Mammary epithelial cell (primary cell): ENCODE results near the gene FBLIM1.

Experiments
- EZH2 ChIP-seq: IDR thresholded peaks from 2 replicates; pipeline ENCODE4 v1.6.1; 2012; ENCODE audit warnings: low read length, inconsistent platforms, borderline replicate concordance
- TF ChIP-seq, protein P1 (sequence below), 2 donors: IDR thresholded peaks in 1 of 2; conservative IDR thresholded peaks in 1 of 2; 2 replicates each; pipeline ENCODE4 v1.5.1; 2011 to 2012; ENCODE audit warnings: inconsistent platforms in 2 of 2, low read length in 2 of 2, mild to moderate bottlenecking in 2 of 2, control low read depth in 1 of 2, low read depth in 1 of 2; ENCODE audit not compliant: insufficient read depth in 1 of 2; ENCODE audit errors: extremely low read depth in 1 of 2

DNA sequence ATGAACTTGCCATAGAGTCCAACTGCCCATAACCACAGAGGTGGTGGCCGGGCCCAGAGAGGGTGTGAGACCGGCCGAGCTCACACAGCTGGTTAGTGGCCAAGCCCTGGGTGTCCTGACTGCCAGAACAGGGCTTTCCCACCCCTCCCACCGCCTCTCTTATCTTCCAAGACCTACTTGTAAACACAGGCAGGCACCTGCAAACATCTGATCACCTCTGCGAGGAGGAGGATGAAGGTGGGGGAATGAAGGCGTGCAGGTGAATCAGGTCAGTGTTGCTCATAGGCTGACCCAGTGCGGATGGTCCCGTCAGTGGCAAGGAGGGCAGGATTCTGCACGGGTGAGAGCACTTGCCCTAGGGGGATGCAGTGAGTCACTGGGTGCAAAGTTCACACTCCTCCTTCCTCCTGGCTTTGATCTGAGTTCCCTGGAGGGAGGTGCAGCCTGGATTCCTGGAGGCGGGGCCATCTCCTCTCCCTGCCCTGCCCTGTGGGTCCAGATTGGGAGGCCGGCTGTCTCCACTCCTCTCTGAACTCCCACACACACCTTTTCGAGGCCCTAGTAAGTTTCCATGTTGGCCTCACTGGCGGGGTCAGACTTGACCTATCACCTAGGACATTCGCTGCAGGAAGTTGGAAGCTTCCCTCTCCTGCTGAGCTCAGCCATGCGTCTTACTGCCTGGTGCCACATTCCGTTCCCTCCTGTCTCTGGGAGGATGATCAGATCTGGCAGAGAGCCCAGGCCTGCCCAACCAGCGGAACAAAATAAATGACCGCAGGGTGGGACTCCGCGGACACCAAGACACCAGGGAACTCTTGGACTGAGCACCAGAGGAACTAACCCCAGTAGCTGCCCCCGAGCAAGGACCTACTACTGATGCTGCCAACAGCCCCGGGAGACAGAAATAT, 41.6 kb downstream of the FBLIM1 start:
- TF ChIP-seq, protein P1, sequence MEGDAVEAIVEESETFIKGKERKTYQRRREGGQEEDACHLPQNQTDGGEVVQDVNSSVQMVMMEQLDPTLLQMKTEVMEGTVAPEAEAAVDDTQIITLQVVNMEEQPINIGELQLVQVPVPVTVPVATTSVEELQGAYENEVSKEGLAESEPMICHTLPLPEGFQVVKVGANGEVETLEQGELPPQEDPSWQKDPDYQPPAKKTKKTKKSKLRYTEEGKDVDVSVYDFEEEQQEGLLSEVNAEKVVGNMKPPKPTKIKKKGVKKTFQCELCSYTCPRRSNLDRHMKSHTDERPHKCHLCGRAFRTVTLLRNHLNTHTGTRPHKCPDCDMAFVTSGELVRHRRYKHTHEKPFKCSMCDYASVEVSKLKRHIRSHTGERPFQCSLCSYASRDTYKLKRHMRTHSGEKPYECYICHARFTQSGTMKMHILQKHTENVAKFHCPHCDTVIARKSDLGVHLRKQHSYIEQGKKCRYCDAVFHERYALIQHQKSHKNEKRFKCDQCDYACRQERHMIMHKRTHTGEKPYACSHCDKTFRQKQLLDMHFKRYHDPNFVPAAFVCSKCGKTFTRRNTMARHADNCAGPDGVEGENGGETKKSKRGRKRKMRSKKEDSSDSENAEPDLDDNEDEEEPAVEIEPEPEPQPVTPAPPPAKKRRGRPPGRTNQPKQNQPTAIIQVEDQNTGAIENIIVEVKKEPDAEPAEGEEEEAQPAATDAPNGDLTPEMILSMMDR (conservative IDR thresholded peaks at IDR 0.05 in 1 of 2, IDR thresholded peaks at IDR 0.05 in 1 of 2; ENCODE audit: extremely low read depth in 1 of 2, insufficient read depth in 1 of 2, low read depth in 1 of 2, low read length in 2 of 2) = no peak
- TF ChIP-seq EZH2 = no peak
